ENCODE data around the gene FOXN3.

GRCh38 chr14:89394972-89395371 lies 22.1 kb downstream of the FOXN3 start:
- TF ChIP-seq CTCF (IDR thresholded peaks at IDR 0.05) (no peak), POLR2A (IDR thresholded peaks at IDR 0.05) (no peak), EP300 (IDR thresholded peaks at IDR 0.05) (no peak)
